DLD1 (cell line): Measurements from ENCODE around the gene PTPN14.

Experiments
- in situ Hi-C: cut with HindIII; loops from 2 replicates; pipeline ENCODE4 v1.10.0; 2017; ENCODE audit warnings: low sequenced_read_pairs

Gene PTPN14

GRCh38 chr1:214300149-214300780 is 251.1 kb downstream of the PTPN14 start:
- in situ Hi-C loops: loop anchor here (25.0 kb wide), 2 partner anchors 88 to 1237 kb away; no protein-coding TSS in a partner anchor
